Smooth muscle cell (in vitro differentiated cells): Measurements from ENCODE around the gene ARFIP1. TPM values are rescaled to one million over a fixed set of nuclear protein-coding genes. Genes with fewer than 3 reads are reported as not detected.
"Not testable (repeated sequence)": the region's sequence is repeated elsewhere in the genome, so short reads cannot be mapped to it uniquely, and the experiment has no call there.

Experiments
- DNase-seq: peaks from one replicate; lab custom pipeline; 2025; ENCODE audit not compliant: unreplicated experiment; lab: John Stamatoyannopoulos, UW
- H2AFZ ChIP-seq: fragments of 200-600 bp; sonication (generic); 2 replicates; pipeline ENCODE4 v1.6.0; 2016; ENCODE audit warnings: antibody characterized with exemption, low read depth, mild to moderate bottlenecking
- H3F3A ChIP-seq: fragments of 200-600 bp; sonication (generic); 2 replicates; pipeline ENCODE4 v1.6.0; 2017; ENCODE audit warnings: antibody characterized with exemption, low read depth
- H3K27ac ChIP-seq: fragments of 200-600 bp; sonication (generic); 2 replicates; pipeline ENCODE4 v1.5.1; 2016; ENCODE audit warnings: low read depth, mild to moderate bottlenecking
- H3K27me3 ChIP-seq: fragments of 200-600 bp; sonication (generic); 2 replicates; pipeline ENCODE4 v1.6.1; 2016; ENCODE audit warnings: low read depth, mild to moderate bottlenecking
- H3K36me3 ChIP-seq: fragments of 200-600 bp; sonication (generic); 2 replicates; pipeline ENCODE4 v1.5.1; 2016; ENCODE audit warnings: low read depth
- H3K4me1 ChIP-seq: fragments of 200-600 bp; sonication (generic); 2 replicates; pipeline ENCODE4 v1.5.1; 2016; ENCODE audit warnings: low read depth
- H3K4me2 ChIP-seq: fragments of 200-600 bp; sonication (generic); 2 replicates; pipeline ENCODE4 v1.6.0; 2016; ENCODE audit warnings: mild to moderate bottlenecking
- H3K4me3 ChIP-seq: fragments of 200-600 bp; sonication (generic); 2 replicates; pipeline ENCODE4 v1.5.1; 2016; ENCODE audit warnings: mild to moderate bottlenecking
- H3K79me2 ChIP-seq: fragments of 200-600 bp; sonication (generic); 2 replicates; pipeline ENCODE4 v1.6.0; 2016; ENCODE audit warnings: low read depth, mild to moderate bottlenecking
- H3K9ac ChIP-seq: fragments of 200-600 bp; sonication (generic); 2 replicates; pipeline ENCODE4 v1.6.0; 2016; ENCODE audit warnings: low read depth
- H3K9me3 ChIP-seq: fragments of 200-600 bp; sonication (generic); replicated peaks from 2 replicates; pipeline ENCODE4 v1.5.1; 2016; ENCODE audit warnings: low read depth
- H4K20me1 ChIP-seq: fragments of 200-600 bp; sonication (generic); 2 replicates; pipeline ENCODE4 v1.6.0; 2016; ENCODE audit warnings: low read depth
- CTCF ChIP-seq: fragments of 200-600 bp; sonication (generic); IDR thresholded peaks from 2 replicates; pipeline ENCODE4 v1.5.1; 2017; ENCODE audit warnings: borderline replicate concordance, mild to moderate bottlenecking, antibody characterized with exemption; ENCODE audit not compliant: insufficient read depth, poor library complexity, severe bottlenecking
- WGBS: methylation state at CpG from one replicate; pipeline ENCODE4 v1.1.7; 2016; ENCODE audit warnings: low lambda C conversion rate; 5-methylcytosine and 5-hydroxymethylcytosine counted together
- polyA plus RNA-seq: library from polyadenylated mRNA; unstranded; fragments of >200 nt; fragmentation: Nextera tagmentation; extraction: Ambion mirVana; gene quantifications from 2 replicates; pipeline ENCODE4 v1.2.1, GENCODE V29; 2016
- total RNA-seq: library from RNA; depleted of rRNA; stranded (reverse); fragments of >200 nt; gene quantifications from 2 replicates; pipeline ENCODE4 v1.2.3, GENCODE V29; 2014

The ARFIP1 gene
- total and polyA plus RNA-seq, 2 experiments from 2014 or later, result 21.3 to 37.7 TPM

- H3K4me3 ChIP-seq, result no peak overlapping the region
- H4K20me1 ChIP-seq, result no peaks in the 10 kb centered on the region
- H3K27ac ChIP-seq, result no peak overlapping the region
- no peaks in the 10 kb centered on the region for H3K27me3 ChIP-seq
- TF ChIP-seq CTCF, result no peak
- H3K36me3 ChIP-seq, result peaks cover 7% of the 10 kb centered on the region
- no peaks in the 10 kb centered on the region for H3K4me1 ChIP-seq
- WGBS, result 82% methylated on average over 2 of the region's 2 CpGs
- no peak for DNase-seq
- H3K9ac ChIP-seq, result no peak overlapping the region
- no peaks in the 10 kb centered on the region for H3K79me2 ChIP-seq
- no peak overlapping the region for H2AFZ ChIP-seq
- no peak overlapping the region for H3K4me2 ChIP-seq
- no peaks in the 10 kb centered on the region for H3K9me3 ChIP-seq
- no peaks in the 10 kb centered on the region for H3F3A ChIP-seq
These were observed 84.6 kb downstream of the ARFIP1 start for GRCh38 chr4:152864361-152864760.

- not testable (repeated sequence) for H3K4me1 ChIP-seq, H3K9ac ChIP-seq, H3K9me3 ChIP-seq, H3K4me3 ChIP-seq, H3K27me3 ChIP-seq, H4K20me1 ChIP-seq, H3K27ac ChIP-seq, H3F3A ChIP-seq, H3K4me2 ChIP-seq, H3K36me3 ChIP-seq, DNase-seq, H3K79me2 ChIP-seq, H2AFZ ChIP-seq
- 99% methylated on average over 28 of the region's 44 CpGs for WGBS
These were observed 86.8 kb downstream of the ARFIP1 start for GRCh38 chr4:152866432-152866993.

GRCh38 chr4:152870606-152871005, 90.9 kb downstream of the ARFIP1 start:
- TF ChIP-seq CTCF, result no peak
- H2AFZ ChIP-seq, result no peak overlapping the region
- H3K9me3 ChIP-seq, result no peaks in the 10 kb centered on the region
- H3K9ac ChIP-seq, result no peak overlapping the region
- 90% methylated on average over 2 of the region's 2 CpGs for WGBS
- no peaks in the 10 kb centered on the region for H3K27me3 ChIP-seq
- H3K4me3 ChIP-seq, result no peak overlapping the region
- no peak overlapping the region for H3K27ac ChIP-seq
- no peaks in the 10 kb centered on the region for H4K20me1 ChIP-seq
- no peaks in the 10 kb centered on the region for H3K4me1 ChIP-seq
- no peak for DNase-seq
- no peak overlapping the region for H3K4me2 ChIP-seq
- H3K79me2 ChIP-seq, result no peaks in the 10 kb centered on the region
- H3K36me3 ChIP-seq, result peaks cover 11% of the 10 kb centered on the region
- H3F3A ChIP-seq, result no peaks in the 10 kb centered on the region

GRCh38 chr4:152875261-152875660, 95.5 kb downstream of the ARFIP1 start:
- Histone ChIP-seq H3K4me3 (no peak overlapping the region), H3K36me3 (peaks cover 11% of the 10 kb centered on the region), H3K9me3 (no peaks in the 10 kb centered on the region), H3K27ac (no peak overlapping the region), H3K79me2 (no peaks in the 10 kb centered on the region), H2AFZ (no peak overlapping the region), H3K27me3 (no peaks in the 10 kb centered on the region), H4K20me1 (no peaks in the 10 kb centered on the region), H3K4me2 (no peak overlapping the region), H3F3A (no peaks in the 10 kb centered on the region), H3K4me1 (no peaks in the 10 kb centered on the region), H3K9ac (no peak overlapping the region)
- TF ChIP-seq CTCF, result no peak
- no peak for DNase-seq
